Fibroblast of gingiva (primary cell): ENCODE results near the gene FAM171A1.
"Not testable (repeated sequence)": the region's sequence is repeated elsewhere in the genome, so short reads cannot be mapped to it uniquely, and the experiment has no call there.

Experiments
- DNase-seq: peaks from one replicate; pipeline ENCODE4 v3.0.0-alpha.2; 2011; ENCODE audit warnings: low read depth

The FAM171A1 gene

DNA sequence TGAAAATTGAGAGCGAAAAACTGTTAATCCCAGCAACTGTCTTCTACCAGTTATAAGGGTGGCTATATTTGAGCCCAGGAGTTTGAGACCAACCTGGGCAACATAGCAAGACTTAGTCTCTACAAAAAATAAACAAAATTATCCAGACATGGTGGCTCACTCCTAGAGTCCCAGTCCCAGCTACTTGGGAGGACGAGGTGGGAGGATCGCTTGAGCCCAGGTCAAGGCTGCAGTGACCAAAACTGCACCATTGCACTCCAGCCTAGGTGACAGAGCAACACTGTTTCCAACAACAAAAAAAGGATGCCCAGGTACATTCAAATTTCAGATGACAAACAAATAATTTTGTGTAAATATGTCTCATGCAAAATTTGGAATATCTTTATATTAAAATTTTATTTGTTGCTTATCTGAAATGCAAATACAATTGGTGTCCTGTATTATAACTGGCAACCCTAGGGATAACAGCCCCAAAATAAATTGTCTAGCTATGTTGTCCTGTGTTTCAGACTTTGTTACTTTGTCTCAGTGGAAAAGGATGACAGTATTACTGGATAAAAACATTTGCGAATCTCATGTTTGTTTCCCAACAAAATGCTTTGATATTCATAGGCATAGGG is 26.7 kb downstream of the FAM171A1 start:
- no peak for DNase-seq

DNA sequence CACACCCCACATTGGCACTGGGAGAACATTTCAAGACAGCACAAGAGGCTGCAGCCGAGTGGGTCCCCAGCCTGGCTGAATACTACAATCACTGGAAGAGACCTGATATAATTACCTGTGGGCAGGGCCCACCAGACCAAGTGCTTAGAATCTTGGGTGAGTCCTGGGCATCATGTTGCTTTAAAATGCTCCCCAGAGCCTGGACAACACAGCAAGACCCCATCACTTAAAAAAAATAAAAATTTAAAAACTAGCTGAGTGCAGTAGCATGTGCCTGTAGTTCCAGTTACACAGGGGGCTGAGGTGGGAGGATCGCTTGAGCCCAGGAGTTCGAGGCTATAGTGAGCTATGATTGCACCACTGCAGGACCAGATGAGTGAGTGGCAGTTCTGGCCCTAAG is 28.1 kb downstream of the FAM171A1 start:
- DNase-seq, result no peak

- no peak for DNase-seq
Observed at GRCh38 chr10:15341502-15342128, 29.5 kb downstream of the FAM171A1 start.

- no peak for DNase-seq
Observed at GRCh38 chr10:15339892-15340291, 31.2 kb downstream of the FAM171A1 start.

DNA sequence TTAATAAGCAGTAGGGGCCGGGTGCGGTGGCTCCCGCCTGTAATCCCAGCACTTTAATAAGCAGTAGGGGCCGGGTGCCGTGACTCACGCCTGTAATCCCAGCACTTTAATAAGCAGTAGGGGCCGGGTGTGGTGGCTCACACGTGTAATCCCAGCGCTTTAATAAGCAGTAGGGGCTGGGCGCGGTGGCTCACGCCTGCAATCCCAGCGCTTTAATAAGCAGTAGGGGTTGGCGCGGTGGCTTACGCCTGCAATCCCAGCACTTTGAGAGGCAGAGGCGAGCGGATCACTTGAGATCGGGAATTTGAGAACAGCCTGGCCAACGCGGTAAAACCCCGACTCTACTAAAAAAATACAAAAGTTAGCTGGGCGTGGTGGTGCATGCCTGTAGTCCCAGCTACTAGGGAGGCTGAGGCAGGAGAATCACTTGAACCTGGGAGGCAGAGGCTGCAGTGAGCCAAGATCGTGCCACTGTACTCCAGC is 33.6 kb downstream of the FAM171A1 start:
- DNase-seq, result not testable (repeated sequence)

DNA sequence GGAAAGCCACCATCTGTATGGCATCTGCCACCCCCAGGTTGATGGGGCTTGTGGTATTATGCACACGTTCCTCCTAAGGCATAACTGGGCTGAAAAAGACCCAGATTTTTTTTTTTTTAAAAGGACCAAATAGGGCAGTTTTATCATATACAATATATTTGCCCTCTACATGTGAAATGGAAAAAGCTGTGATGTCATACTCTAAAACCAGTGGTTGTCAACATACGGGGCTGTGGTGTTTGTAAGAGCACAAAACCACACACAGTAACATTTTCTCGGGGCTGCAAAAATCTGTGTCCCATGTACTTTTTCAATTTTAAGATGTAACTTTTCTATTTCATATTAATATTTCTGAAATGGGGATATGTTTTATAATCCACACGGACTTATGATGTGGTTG is 34.9 kb downstream of the FAM171A1 start:
- no peak for DNase-seq

GRCh38 chr10:15335508-15335907 is 35.6 kb downstream of the FAM171A1 start:
- DNase-seq, result no peak

DNA sequence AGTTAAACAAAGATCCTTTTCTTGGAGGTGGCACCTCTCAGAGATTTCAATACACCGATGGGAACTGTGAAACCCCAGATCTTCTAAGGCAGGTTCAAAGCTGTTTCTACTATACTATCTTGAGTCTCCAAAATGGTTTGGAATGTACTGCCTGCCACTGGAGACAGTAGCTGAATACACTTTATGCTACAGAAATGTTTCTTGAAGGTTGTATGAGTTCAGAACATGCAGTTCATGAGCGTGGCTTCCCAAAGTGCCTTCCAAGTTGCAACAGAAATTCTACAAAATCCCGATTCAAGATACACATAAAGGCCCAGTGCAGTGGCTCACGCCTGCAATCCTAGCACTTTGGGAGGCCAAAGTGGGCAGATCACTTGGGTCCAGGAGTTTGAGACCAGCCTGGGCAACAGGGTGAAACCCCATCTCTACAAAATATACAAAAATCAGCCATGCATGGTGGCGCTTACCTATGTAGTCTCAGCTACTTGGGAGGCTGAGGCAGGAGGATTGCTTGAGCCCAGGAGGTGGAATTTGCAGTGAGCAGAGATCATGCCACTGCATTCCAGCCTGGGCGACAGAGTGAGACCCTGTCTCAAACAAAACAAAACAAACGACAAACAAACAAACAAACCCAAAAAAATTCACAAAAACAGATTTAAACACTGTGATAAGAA is 36.3 kb downstream of the FAM171A1 start:
- DNase-seq, result no peak

GRCh38 chr10:15333909-15334649 is 37.0 kb downstream of the FAM171A1 start:
- no peak for DNase-seq

DNA sequence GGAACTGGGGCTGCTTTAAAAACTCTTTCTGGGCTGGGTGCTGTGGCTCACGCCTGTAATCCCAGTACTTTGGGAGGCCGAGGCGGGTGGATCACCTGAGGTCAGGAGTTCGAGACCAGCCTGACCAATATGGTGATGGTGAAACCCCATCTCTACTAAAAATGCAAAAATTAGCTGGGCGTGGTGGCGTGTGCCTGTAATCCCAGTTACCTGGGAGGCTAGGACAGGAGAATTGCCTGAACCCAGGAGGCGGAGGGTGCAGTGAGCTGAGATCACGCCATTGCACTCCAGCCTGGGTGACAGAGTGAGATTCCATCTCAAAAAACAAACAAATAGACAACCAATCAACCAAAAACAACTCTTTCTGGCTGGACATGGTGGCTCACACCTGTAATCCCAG is 37.9 kb downstream of the FAM171A1 start:
- not testable (repeated sequence) for DNase-seq

DNA sequence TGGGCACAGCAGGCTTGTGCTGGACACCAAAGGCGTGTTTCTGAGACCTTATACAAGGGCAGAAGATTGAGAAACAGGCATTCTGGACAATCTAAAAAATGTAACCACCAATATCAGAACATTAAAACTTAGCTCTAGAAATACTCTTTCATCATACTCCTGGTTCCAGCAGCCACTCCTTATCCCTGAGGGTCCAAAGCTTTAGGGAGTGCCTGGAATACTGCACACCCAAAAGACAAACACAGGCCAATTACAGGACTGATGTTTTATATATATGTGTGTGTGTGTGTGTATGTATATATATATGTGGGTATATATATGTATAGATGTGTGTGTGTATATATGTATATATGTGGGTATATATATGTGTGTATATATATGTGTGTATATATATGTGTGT is 39.6 kb downstream of the FAM171A1 start:
- no peak for DNase-seq

- DNase-seq, result no peak
Observed at GRCh38 chr10:15329437-15329836, 41.7 kb downstream of the FAM171A1 start.

GRCh38 chr10:15325944-15326284 is 45.2 kb downstream of the FAM171A1 start:
- no peak for DNase-seq

GRCh38 chr10:15325243-15325943 is 45.7 kb downstream of the FAM171A1 start:
- DNase-seq, result no peak

DNA sequence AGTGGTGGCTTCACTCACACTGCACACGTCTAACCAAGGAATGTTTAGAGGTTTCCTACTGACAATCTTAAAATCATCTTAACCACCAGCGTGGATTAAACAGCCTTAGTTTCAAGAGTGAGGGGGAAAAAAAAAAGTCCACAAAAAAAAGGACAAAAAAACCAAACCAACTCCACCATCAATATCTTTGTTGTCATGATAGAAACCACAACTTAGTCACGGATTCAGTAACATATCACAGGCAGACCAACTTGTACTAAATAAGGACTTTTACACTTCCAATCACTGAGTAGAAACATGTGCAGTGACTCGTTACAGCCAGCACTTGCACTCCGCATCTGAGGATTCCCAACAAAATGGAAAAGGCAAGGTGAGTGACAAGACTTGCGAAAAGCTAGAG is 46.5 kb downstream of the FAM171A1 start:
- DNase-seq, result no peak

DNA sequence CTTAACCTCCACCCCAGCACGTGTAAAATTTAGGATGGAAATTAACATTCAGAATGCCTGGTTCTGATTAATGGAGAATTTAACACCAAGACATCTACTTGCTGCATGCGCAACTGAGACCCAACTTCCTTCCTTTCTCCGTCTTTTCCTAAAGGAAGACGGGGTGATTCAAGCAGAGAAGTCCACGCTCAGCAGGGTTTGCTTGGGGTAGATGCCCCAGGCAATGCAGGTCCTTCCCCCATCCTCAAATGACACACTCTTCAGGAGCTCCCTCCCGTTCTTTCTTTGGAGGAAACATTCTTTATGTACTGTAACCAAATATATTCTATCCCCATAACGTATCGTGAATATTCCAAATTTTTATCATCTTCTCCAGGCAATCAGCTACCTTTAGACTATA is 47.0 kb downstream of the FAM171A1 start:
- DNase-seq, result no peak

DNA sequence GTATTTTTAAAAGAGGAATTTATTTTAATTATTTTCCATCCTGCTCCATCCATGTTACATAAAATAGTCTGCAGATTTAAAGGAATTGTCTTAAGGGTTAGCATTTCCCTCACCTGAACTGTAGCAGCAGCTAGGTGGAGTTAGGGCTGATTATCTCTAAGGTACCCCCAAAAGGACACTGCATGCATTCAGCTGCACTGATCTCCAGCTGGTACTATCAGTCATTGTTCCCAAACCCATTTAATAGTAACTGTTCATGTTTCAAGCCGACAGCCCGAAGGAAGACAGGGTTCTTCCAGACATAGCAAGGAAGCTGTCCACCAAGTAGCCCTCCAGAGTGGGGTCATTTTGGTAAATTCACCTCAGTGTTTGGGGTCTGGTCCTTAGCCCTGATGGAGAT is 48.7 kb downstream of the FAM171A1 start:
- DNase-seq, result no peak

DNA sequence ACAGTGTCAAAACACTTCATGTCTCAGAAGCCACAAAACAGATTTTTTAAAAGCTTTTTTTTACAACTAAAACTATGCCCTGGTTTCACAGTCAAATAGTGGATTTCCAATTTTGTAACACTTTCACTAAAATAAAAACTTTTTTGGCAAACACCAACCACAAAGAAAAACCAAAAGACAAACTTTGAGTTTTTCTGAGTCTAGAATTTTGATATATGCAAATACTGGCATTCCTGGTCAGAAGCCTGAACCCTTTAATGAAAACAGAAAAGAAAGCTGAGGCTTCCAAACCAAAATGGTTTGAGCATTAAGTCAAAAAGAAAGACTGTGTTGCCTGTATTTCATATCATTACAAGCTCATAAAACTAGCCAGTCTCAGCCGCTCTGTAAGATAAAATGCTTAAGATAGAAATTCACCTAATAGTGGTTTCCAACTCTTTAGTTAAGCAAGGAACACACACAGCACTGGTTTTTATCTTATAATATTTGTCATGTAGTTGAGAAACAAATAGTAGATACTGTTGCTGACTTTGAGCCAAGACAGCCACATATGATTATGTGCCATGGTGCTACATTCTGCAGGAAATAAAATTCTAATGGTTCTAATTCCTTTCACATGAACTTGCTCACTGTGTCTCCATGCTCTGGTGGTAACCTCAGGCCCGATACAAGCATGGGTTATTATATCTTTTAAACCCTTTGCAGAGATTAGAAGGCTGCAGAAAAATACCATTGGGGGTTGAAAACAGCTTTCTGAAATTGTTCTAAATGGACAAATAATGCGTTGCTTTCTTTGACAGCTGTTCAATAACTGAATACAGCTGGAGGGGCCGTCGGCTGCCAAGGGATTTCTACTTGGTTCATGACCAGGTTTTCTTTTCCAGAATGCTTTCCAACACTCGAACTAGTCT is 49.4 kb downstream of the FAM171A1 start:
- DNase-seq, result peak; percentile 61

- DNase-seq, result no peak
Observed at GRCh38 chr10:15320522-15321203, 50.4 kb downstream of the FAM171A1 start.

DNA sequence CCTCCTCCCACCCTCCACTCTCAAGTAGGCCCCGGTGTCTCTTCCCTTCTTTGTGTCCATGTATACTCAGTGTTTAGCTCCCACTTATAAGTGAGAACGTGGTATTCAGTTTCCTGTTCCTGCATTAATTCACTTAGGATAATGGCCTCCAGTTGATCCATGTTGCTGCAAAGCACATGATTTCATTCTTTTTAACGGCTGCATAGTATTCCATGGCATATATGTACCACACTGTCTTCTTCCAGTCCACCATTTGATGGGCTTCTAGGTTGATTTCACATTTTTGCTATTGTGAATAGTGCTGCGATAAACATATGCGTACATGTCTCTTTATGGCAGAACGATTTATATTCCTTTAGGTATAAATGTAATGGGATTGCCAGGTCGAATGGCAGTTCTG is 51.0 kb downstream of the FAM171A1 start:
- DNase-seq, result no peak
